KMS-11 (cell line): ENCODE results near the gene CCL1.

Experiments
- H2AFZ ChIP-seq: fragments of 200-600 bp; sonication (generic); 2 replicates; pipeline ENCODE4 v1.6.1; 2016; ENCODE audit warnings: antibody characterized with exemption, mixed run types, low read depth
- H3K27ac ChIP-seq: fragments of 200-600 bp; sonication (generic); 2 replicates; pipeline ENCODE4 v1.6.1; 2016; ENCODE audit warnings: mild to moderate bottlenecking, mixed run types
- H3K27me3 ChIP-seq: fragments of 200-600 bp; sonication (generic); 2 replicates; pipeline ENCODE4 v1.6.1; 2017; ENCODE audit warnings: mild to moderate bottlenecking, low read depth, mixed run types, moderate library complexity; ENCODE audit not compliant: insufficient read depth
- H3K36me3 ChIP-seq: fragments of 200-600 bp; sonication (generic); 2 replicates; pipeline ENCODE4 v1.6.1; 2017; ENCODE audit warnings: mild to moderate bottlenecking, mixed run types; ENCODE audit not compliant: insufficient read depth
- H3K4me1 ChIP-seq: fragments of 200-600 bp; sonication (generic); 2 replicates; pipeline ENCODE4 v1.6.1; 2016; ENCODE audit warnings: mild to moderate bottlenecking, low read depth, mixed run types; ENCODE audit not compliant: poor library complexity, severe bottlenecking
- H3K4me2 ChIP-seq: fragments of 200-600 bp; sonication (generic); 2 replicates; pipeline ENCODE4 v1.7.0; 2016; ENCODE audit warnings: mild to moderate bottlenecking, mixed run types
- H3K4me3 ChIP-seq: fragments of 200-600 bp; sonication (generic); IDR thresholded peaks from 2 replicates; pipeline ENCODE4 v1.6.1; 2017; ENCODE audit warnings: low read depth, low read length, mixed read lengths; ENCODE audit not compliant: insufficient read depth
- H3K79me2 ChIP-seq: fragments of 200-600 bp; sonication (generic); 2 replicates; pipeline ENCODE4 v1.6.1; 2016; ENCODE audit warnings: low read depth, mixed run types; ENCODE audit not compliant: insufficient read depth
- H3K9ac ChIP-seq: fragments of 200-600 bp; sonication (generic); 2 replicates; pipeline ENCODE4 v1.6.1; 2016; ENCODE audit warnings: mild to moderate bottlenecking, mixed run types
- H4K20me1 ChIP-seq: fragments of 200-600 bp; sonication (generic); 2 replicates; pipeline ENCODE4 v1.6.1; 2016; ENCODE audit warnings: mild to moderate bottlenecking, mixed run types; ENCODE audit not compliant: insufficient read depth
- CTCF ChIP-seq: fragments of 200-600 bp; sonication (generic); conservative IDR thresholded peaks from 2 replicates; pipeline ENCODE4 v1.6.1; 2017; ENCODE audit warnings: low read depth, mild to moderate bottlenecking, antibody characterized with exemption, low read length, moderate library complexity, mixed read lengths

Gene CCL1

DNA sequence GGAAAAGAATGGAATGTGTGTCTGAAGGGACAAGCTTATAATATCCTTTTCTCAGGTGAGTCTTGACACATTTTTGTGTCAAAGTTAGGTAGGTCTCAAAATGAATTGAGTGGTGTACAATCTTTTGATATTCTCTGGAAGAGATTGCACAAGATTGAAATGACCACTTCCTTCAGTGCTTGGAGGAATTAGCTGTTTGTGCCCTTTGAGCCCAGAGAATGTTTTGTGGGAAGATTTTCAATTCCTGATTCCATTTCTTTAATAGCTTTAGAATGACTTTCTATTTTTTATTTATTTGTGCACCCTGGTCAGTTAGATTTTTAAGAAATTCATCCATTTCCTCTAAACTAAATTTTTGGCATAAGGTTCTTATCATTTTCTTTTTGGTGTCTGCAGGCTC, 8.4 kb downstream of the CCL1 start:
- H3K27ac ChIP-seq = no peak overlapping the region

DNA sequence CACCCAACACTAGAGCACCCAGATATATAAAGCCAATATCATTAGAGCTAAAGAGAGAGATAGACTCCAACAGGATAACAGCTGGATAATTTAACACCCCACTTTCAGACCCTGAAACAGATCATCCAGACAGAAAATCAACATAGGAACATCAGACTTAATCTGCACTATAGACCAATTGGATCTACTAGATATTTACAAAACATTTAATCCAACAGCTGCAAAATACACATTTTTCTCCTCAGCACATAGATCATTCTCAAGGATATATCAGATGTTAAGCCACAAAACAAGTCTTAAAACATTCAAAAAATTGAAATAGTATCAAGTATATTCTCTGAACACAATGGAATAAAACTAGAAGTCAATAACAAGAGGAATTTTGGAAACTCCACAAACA, 10.8 kb downstream of the CCL1 start:
- Histone ChIP-seq H3K27ac (no peak overlapping the region), H4K20me1 (no peaks in the 10 kb centered on the region), H3K4me2 (no peak overlapping the region), H3K27me3 (no peaks in the 10 kb centered on the region), H3K79me2 (no peaks in the 10 kb centered on the region), H2AFZ (no peak overlapping the region), H3K4me1 (peaks cover under 1% of the 10 kb centered on the region), H3K36me3 (no peaks in the 10 kb centered on the region), H3K4me3 (no peak overlapping the region), H3K9ac (no peak overlapping the region)
- TF ChIP-seq CTCF = no peak

More for the DNA sequence above, 8.4 kb downstream of the CCL1 start:
- Histone ChIP-seq H3K4me3 (no peak overlapping the region), H3K4me2 (no peak overlapping the region), H2AFZ (no peak overlapping the region), H4K20me1 (no peaks in the 10 kb centered on the region), H3K9ac (no peak overlapping the region), H3K4me1 (peaks cover 1% of the 10 kb centered on the region), H3K27me3 (no peaks in the 10 kb centered on the region), H3K79me2 (no peaks in the 10 kb centered on the region), H3K36me3 (no peaks in the 10 kb centered on the region)
- TF ChIP-seq CTCF = no peak

GRCh38 chr17:34351096-34351495, 11.9 kb downstream of the CCL1 start:
- H2AFZ ChIP-seq = no peak overlapping the region
- H3K4me3 ChIP-seq = no peak overlapping the region
- H3K4me2 ChIP-seq = no peak overlapping the region
- no peak for TF ChIP-seq CTCF
- H3K4me1 ChIP-seq = peaks cover 6% of the 10 kb centered on the region
- H4K20me1 ChIP-seq = no peaks in the 10 kb centered on the region
- no peaks in the 10 kb centered on the region for H3K36me3 ChIP-seq
- no peak overlapping the region for H3K9ac ChIP-seq
- no peak overlapping the region for H3K27ac ChIP-seq
- H3K79me2 ChIP-seq = no peaks in the 10 kb centered on the region
- H3K27me3 ChIP-seq = no peaks in the 10 kb centered on the region

- Histone ChIP-seq H3K4me3 (no peak overlapping the region), H3K27ac (no peak overlapping the region), H3K27me3 (no peaks in the 10 kb centered on the region), H3K9ac (no peak overlapping the region), H3K36me3 (no peaks in the 10 kb centered on the region), H2AFZ (no peak overlapping the region), H3K79me2 (no peaks in the 10 kb centered on the region), H3K4me2 (no peak overlapping the region), H4K20me1 (no peaks in the 10 kb centered on the region), H3K4me1 (peaks cover 6% of the 10 kb centered on the region)
- no peak for TF ChIP-seq CTCF
Measured at GRCh38 chr17:34349751-34350150, 13.3 kb downstream of the CCL1 start.

GRCh38 chr17:34347063-34347462, 16.0 kb downstream of the CCL1 start:
- H3K4me3 ChIP-seq = no peak overlapping the region
- peaks cover 6% of the 10 kb centered on the region for H3K4me1 ChIP-seq
- no peak overlapping the region for H3K4me2 ChIP-seq
- H4K20me1 ChIP-seq = no peaks in the 10 kb centered on the region
- no peak overlapping the region for H3K9ac ChIP-seq
- no peaks in the 10 kb centered on the region for H3K79me2 ChIP-seq
- TF ChIP-seq CTCF = no peak
- no peak overlapping the region for H3K27ac ChIP-seq
- no peak overlapping the region for H2AFZ ChIP-seq
- no peaks in the 10 kb centered on the region for H3K36me3 ChIP-seq
- H3K27me3 ChIP-seq = no peaks in the 10 kb centered on the region
